HG02852 (cell line): Measurements from ENCODE around the gene GCNT1.
A peak's percentile ranks its signal among the peaks of the same experiment; 100 is the strongest.
"Not testable (repeated sequence)": the region's sequence is repeated elsewhere in the genome, so short reads cannot be mapped to it uniquely, and the experiment has no call there.

Source experiments
- ATAC-seq: cut with Tn5 transposase; IDR thresholded peaks from one replicate; pipeline ENCODE4 v1.9.1; 2021; ENCODE audit warnings: mild to moderate bottlenecking, moderate library complexity; ENCODE audit not compliant: unreplicated experiment

GCNT1 gene

DNA sequence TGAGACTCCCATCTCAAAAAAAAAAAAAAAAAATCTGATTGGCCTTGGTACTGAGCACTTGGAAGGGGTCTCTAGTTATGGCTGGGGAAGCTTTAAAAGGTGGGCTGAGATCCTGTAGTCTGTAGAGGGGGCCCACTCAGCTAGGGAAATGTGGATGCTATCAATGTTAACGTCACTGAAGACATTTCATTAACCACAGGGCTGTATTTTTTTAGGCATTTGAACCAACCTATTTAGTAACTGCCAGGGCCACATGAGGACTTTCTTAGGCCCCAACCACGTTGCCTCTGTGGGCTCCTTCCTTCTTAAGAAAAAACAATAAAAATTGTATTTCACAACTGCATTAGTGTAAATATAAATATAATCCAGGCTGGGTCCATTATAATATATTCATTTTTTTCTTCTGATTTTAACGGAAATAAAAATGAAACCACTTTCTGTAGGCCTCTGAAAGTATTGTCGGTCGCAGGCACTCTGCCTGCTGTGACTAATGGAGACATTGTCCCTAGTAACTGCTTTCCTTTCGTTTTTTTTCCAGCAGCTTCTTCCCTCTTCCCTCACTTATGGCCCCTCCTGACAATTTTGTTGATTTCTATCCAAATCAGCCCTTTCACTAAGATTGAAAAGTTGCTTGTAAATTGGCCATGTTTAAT, 71.6 kb downstream of the GCNT1 start:
- peak; percentile 62 for ATAC-seq

DNA sequence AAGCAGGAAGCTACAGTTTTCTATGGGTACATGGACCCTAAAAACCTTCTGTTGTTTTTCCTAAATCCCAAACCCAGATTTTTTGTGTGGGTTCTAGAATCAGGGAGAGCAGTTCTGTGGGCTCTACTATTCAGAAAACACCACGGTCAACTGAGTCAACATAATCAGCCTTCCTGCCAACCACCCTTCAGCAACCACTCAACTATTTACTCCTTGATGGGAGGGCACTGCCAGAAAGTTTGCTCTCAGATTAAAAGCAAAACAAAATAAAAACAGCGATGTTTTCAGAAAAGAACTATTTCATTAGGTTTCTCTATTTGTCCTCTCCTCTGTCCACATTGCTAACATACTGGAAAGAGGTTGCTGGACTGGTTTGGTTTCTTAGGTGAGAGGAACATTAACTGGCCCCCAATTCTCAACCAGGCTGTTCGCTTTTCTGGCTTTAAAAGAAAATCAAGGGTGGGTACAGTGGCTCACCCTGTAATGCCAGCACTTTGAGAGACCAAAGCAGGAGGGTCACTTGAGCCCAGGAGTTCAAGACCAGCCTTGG, 72.3 kb downstream of the GCNT1 start:
- no peak for ATAC-seq

DNA sequence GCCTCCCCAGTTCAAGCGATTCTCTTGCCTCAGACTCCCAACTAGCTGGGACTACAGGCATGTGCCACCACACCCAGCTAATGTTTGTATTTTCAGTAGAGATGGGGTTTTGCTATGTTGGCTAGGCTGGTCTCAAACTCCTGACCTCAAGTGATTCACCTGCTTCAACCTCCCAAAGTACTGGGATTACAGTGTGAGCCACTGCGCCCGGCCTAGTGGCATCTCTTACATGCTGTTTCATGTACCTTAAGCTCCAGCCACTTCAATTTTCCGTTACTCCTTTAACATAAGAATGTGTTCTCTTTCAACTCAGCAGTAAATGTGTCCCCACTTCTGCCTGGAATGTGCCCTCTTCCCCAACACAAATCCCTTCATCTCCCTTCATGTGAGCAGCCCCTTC, 73.9 kb downstream of the GCNT1 start:
- ATAC-seq, result not testable (repeated sequence)

DNA sequence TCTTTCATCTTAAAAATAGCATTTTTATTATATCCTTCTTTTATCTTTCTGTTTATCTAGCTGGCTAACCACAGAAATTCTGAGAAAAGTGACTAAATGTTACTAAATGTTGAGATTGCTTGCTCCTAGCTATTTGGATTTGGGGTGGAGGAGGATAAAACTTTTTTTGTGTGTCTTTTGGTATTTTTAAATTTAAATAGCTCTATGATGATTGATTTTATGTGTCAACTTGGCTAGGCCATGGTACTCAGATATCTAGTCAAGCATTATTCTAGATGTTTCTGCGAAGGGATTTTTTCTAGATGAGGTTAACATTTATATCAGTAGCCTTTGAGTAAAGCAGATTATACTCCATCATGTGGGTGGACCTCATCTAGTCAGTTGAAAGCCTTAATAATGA, 75.0 kb downstream of the GCNT1 start:
- ATAC-seq, result no peak

DNA sequence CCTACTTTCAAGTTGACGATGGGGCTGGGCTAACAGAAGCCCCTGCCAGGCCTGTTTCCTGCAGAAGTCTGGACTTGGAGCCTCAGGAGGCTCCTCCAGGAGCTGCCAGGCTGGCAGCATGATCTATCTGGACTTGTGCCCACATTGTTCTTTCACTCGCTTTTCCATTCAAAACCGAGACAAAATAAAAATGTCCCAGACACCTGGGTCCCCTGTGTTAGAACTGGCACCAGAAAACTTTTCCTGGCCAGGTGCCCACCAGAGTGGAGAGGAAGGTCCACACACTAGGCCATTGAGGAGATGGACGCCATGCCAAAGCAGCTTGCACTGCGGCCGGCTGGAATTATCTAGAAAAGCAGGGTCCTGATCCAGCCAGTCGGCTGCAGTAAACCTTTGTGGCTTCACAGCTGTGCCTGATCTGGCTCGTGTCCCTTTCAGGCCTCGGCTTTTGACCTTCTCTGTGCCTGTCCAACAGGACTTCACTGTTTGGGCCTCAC, 78.2 kb downstream of the GCNT1 start:
- ATAC-seq, result no peak

DNA sequence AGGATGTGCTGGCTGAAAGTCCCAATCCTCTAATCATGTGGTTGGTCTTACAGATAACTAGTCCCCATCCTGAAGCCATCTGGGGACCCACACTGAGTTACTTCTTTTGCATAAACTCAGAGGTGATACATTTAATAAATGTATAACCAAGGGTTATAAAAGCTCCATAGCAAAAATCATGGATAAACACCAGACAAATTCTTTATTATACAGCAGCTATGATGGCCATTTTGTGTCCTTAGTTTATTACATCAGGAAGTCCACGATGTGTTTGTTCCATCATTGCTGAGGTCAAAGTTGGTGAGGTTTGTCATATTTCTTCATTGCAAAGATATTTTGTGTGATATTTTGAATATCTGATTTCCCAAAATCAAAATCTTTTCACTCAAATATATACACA, 80.2 kb downstream of the GCNT1 start:
- ATAC-seq, result no peak

DNA sequence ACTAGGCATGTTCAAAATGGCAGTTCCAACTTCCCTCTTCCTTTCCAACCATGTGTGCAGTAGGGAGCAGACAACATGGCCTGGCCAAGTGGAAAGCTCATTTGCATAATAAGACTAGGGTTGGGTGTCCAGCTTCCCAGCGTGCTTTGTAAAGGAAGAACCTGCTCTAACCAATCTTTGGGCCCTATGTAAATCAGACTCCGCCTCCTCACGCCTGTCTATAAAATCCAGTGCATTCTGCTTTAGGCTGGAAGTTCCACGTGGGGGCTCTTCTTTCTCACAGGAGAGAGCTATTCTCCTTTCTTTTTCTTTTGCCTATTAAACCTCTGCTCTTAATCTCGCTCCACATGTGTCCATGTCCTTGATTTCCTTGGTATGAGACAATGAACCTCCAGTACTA, 83.4 kb downstream of the GCNT1 start:
- no peak for ATAC-seq

DNA sequence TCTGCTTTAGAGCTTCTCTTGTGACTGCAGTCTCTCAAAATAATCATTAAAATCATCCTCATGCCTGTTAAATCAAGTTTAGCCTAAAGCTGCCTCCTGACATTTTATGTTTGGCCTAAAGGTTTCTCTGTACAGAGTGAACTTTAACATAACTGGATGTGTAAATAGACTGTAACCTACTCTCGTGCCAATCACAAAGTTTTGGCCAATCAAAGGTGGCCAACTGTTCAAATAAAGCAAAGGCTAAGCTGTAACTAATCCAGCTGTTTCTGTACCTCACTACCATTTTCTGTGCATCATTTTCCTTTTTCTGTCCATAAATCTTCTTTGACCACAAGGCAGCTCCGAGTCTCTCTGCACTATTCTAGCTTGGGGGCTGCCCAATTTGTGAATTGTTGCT, 86.2 kb downstream of the GCNT1 start:
- ATAC-seq, result no peak

DNA sequence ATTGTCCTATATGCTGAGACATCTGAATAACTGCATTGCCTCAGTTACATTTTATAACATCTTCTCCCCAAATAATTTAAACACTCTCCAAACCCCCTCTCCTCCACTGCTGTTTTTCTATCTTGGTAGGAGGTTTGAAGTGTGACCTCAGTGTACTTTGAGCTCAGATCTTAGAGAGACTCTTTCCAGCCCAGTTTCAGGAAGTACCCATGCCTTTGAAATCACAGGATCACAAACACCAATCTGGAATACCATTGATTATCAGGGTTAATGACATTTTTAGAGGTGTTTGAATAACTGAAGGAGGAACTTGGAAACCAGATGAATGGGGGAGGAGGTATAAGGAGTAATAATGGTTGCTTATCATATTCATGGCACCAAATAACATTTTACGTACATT, 93.2 kb downstream of the GCNT1 start:
- no peak for ATAC-seq

DNA sequence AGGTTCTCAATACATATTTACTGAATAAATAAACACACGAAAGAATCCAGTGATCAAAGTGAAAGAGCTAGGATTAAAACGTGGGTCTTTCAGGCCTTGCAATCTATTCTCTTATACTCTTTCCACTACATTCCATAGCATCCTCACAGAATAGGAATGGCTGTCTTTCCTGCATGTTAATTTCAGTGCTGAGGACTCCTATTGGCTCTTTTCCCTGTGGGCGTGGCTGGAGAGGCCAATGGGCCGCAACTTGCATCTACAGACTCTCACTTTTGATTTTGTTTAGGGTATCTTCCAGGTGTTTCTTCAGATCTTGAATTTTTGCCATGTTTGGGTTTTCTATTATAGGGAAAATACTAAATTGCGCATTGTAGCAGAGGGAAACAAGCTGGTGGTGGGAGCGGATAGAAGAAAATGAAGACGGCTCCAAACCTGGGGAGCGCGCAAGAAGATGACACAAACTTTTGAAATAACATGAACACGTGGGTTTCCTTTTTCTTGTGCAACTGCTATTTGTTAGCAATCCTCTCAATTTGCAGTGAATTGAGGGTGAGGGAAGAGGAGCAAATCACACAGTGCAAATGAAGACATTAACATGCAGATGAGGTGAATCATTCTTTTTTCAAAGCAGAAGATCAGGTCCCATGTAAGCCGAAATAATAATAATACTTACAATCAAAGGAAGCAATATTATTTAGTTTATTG, 93.9 kb downstream of the GCNT1 start:
- no peak for ATAC-seq

DNA sequence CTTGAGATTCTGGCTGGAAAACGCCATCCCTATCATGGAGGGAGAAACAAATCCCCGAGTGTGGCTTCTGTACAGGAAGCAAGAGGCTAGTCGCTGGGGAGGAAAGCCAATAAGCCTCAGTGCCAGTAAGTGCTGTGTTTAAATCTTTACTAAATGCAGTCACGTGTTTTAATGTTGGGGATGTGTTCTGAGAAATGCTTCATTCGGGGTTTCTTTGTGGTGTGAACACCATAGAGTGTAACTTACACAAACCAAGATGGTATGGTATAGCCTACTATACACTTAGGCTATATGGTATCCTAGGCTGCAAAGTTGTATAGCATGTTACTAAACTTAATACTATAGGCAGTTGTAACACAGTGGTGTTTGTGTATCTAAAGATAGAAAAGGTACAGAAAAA, 94.7 kb downstream of the GCNT1 start:
- ATAC-seq, result no peak
